GM12878 (cell line): Measurements from ENCODE around the gene APOE. TPM values are rescaled to one million over a fixed set of nuclear protein-coding genes. Genes with fewer than 3 reads are reported as not detected.

Source experiments
- ATF7 ChIP-seq: fragments of 450-650 bp; IDR thresholded peaks from 2 replicates; pipeline ENCODE4 v1.6.1; 2016; ENCODE audit warnings: low read depth, mild to moderate bottlenecking
- CREB1 ChIP-seq: IDR thresholded peaks from 2 replicates; pipeline ENCODE4 v1.6.1; 2012; ENCODE audit warnings: low read depth, mild to moderate bottlenecking, inconsistent platforms
- ETV6 ChIP-seq, 2 experiments: fragments of 450-650 bp in 1 of 2; IDR thresholded peaks in 1 of 2; conservative IDR thresholded peaks in 1 of 2; 2 replicates each; pipeline ENCODE4 v1.6.1; 2014; ENCODE audit warnings: antibody characterized with exemption in 1 of 2, borderline replicate concordance in 1 of 2, low read depth in 1 of 2, mild to moderate bottlenecking in 1 of 2, moderate library complexity in 1 of 2
- FOS ChIP-seq: IDR thresholded peaks from 3 replicates; pipeline ENCODE4 v1.6.1; 2011; ENCODE audit warnings: borderline replicate concordance; ENCODE audit not compliant: insufficient read length; ENCODE audit errors: extremely low read depth
- GATAD2B ChIP-seq: fragments of 450-650 bp; conservative IDR thresholded peaks from 2 replicates; pipeline ENCODE4 v1.6.1; 2017; ENCODE audit warnings: low read depth, mild to moderate bottlenecking, moderate library complexity
- HCFC1 ChIP-seq: fragments of 150-350 bp; IDR thresholded peaks from 2 replicates; pipeline ENCODE4 v1.6.1; 2014; ENCODE audit warnings: low read length
- NBN ChIP-seq: fragments of 450-650 bp; IDR thresholded peaks from 2 replicates; pipeline ENCODE4 v1.6.1; 2016
- NFXL1 ChIP-seq: fragments of 450-650 bp; IDR thresholded peaks from 2 replicates; pipeline ENCODE4 v1.6.1; 2017; ENCODE audit warnings: antibody characterized with exemption, mild to moderate bottlenecking, borderline replicate concordance
- NR2C1 ChIP-seq: fragments of 450-650 bp; IDR thresholded peaks from 2 replicates; pipeline ENCODE4 v1.6.1; 2017; ENCODE audit warnings: antibody characterized with exemption, mild to moderate bottlenecking, moderate library complexity
- POLR2A ChIP-seq: IDR thresholded peaks from 2 replicates; pipeline ENCODE4 v1.6.1; 2011; ENCODE audit warnings: low read depth, mild to moderate bottlenecking, low read length
- TCF12 ChIP-seq: IDR thresholded peaks from 2 replicates; pipeline ENCODE4 v1.6.1; 2011; ENCODE audit warnings: low read depth, mild to moderate bottlenecking, low read length
- ZSCAN29 ChIP-seq: fragments of 450-650 bp; IDR thresholded peaks from 2 replicates; pipeline ENCODE4 v1.6.1; 2017; ENCODE audit warnings: mild to moderate bottlenecking, moderate library complexity
- ZZZ3 ChIP-seq: IDR thresholded peaks from 2 replicates; pipeline ENCODE4 v1.6.1; 2011; ENCODE audit warnings: low read depth; ENCODE audit not compliant: control insufficient read depth, insufficient read length
- polyA plus RNA-seq, 11 experiments: library from polyadenylated mRNA; depleted of rRNA in 4 of 11; unstranded in 6 of 11; stranded (reverse) in 5 of 11; fragments of >200 nt; fragmentation: Nextera tagmentation in 4 of 11; fragmentation: Illumina TruSeq in 1 of 11; extraction: Ambion mirVana in 4 of 11; extraction: Trizol in 1 of 11; gene quantifications; 1 replicate in 1 of 11; 2 replicates in 10 of 11; pipeline versions ENCODE4 v1.2.1 to v1.2.3, GENCODE V29; 2011 to 2016; ENCODE audit warnings: inconsistent platforms in 2 of 11, missing spikeins in 2 of 11, low read depth in 1 of 11
- total RNA-seq, 4 experiments: library from RNA; depleted of rRNA in 3 of 4; stranded (reverse); fragments of >200 nt in 3 of 4; fragmentation: Illumina TruSeq in 1 of 4; extraction: Trizol in 1 of 4; gene quantifications; 2 replicates each; pipeline versions ENCODE4 v1.2.1 to v1.2.3, GENCODE V29; 2013 to 2021
- TF ChIP-seq, protein P1 (sequence below): IDR thresholded peaks from 2 replicates; pipeline ENCODE4 v1.6.1; 2012; ENCODE audit warnings: mild to moderate bottlenecking, low read depth, low read length
- TF ChIP-seq, protein P2 (sequence below): fragments of 150-350 bp; IDR thresholded peaks from 2 replicates; pipeline ENCODE4 v1.6.1; 2014; ENCODE audit warnings: mild to moderate bottlenecking, low read depth, low read length

APOE gene
- total and polyA plus RNA-seq, 10 of the 15 experiments (the other 5 are each of a cell fraction or from before 2014, with no cell fraction given), result 0.22 to 3.7 (median 0.44) TPM; not detected in 4

DNA sequence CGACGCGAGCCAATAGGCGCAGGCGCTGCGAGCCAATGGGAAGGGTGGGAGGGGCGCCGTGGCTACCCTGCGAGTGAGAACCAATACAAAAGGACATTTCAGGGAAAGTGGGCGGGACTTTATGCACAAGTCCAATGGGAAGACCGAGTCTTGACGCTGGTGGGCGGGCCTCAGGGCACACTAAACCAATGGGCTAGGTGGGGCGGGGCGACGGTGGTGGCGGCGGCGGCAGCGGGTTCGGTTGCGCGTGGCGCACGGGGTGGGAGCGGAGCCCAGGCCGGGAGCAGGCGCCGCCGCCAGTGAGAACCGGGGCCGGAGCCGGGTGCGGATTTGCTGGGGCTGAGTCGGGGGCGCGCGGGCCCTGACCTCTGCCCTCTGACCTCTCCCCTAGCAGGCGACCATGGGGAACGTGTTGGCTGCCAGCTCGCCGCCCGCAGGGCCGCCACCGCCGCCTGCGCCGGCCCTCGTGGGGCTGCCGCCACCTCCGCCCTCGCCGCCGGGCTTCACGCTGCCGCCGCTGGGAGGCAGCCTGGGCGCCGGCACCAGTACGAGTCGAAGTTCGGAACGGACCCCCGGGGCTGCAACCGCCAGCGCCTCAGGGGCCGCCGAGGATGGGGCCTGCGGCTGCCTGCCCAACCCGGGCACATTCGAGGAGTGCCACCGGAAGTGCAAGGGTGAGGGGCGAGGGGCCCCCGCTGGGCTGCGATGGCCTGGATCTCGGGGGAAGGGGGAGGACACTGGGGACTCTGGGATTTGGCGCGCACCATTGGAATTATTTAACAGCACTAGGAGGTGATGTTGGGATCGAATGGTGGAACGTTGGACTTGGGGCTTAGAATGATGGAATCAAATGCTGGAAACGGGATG, 14.3 kb upstream of the APOE start, which contains the start of gene TOMM40 (continued):
- TF ChIP-seq ZSCAN29, result no peak
- no peak for TF ChIP-seq NBN
- TF ChIP-seq CREB1, result peak; percentile 81; the same call in 1 of the 2 replicates
- TF ChIP-seq ZZZ3, result no peak
- no peak for TF ChIP-seq NFXL1
- TF ChIP-seq HCFC1, result peak; percentile 56
- peak; percentile 84 for TF ChIP-seq GATAD2B
- TF ChIP-seq POLR2A, result peak; percentile 74
- no peak for TF ChIP-seq TCF12
- TF ChIP-seq, protein P1, sequence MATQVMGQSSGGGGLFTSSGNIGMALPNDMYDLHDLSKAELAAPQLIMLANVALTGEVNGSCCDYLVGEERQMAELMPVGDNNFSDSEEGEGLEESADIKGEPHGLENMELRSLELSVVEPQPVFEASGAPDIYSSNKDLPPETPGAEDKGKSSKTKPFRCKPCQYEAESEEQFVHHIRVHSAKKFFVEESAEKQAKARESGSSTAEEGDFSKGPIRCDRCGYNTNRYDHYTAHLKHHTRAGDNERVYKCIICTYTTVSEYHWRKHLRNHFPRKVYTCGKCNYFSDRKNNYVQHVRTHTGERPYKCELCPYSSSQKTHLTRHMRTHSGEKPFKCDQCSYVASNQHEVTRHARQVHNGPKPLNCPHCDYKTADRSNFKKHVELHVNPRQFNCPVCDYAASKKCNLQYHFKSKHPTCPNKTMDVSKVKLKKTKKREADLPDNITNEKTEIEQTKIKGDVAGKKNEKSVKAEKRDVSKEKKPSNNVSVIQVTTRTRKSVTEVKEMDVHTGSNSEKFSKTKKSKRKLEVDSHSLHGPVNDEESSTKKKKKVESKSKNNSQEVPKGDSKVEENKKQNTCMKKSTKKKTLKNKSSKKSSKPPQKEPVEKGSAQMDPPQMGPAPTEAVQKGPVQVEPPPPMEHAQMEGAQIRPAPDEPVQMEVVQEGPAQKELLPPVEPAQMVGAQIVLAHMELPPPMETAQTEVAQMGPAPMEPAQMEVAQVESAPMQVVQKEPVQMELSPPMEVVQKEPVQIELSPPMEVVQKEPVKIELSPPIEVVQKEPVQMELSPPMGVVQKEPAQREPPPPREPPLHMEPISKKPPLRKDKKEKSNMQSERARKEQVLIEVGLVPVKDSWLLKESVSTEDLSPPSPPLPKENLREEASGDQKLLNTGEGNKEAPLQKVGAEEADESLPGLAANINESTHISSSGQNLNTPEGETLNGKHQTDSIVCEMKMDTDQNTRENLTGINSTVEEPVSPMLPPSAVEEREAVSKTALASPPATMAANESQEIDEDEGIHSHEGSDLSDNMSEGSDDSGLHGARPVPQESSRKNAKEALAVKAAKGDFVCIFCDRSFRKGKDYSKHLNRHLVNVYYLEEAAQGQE, result no peak
- TF ChIP-seq FOS, result peak; percentile 58
- no peak for TF ChIP-seq ETV6 (conservative IDR thresholded peaks at IDR 0.05 in 1 of 2, IDR thresholded peaks at IDR 0.05 in 1 of 2; ENCODE audit: borderline replicate concordance in 1 of 2, low read depth in 1 of 2)
- TF ChIP-seq, protein P2, sequence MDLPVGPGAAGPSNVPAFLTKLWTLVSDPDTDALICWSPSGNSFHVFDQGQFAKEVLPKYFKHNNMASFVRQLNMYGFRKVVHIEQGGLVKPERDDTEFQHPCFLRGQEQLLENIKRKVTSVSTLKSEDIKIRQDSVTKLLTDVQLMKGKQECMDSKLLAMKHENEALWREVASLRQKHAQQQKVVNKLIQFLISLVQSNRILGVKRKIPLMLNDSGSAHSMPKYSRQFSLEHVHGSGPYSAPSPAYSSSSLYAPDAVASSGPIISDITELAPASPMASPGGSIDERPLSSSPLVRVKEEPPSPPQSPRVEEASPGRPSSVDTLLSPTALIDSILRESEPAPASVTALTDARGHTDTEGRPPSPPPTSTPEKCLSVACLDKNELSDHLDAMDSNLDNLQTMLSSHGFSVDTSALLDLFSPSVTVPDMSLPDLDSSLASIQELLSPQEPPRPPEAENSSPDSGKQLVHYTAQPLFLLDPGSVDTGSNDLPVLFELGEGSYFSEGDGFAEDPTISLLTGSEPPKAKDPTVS, result no peak
- TF ChIP-seq NR2C1, result peak; percentile 96
- TF ChIP-seq ATF7, result no peak
